Activated effector memory CD4-positive, alpha-beta T cell treated with Interleukin-2 at 50 U/mL for 16 hours (primary cell): ENCODE data around the gene JTB.
"Not testable (repeated sequence)": the region's sequence is repeated elsewhere in the genome, so short reads cannot be mapped to it uniquely, and the experiment has no call there.

ENCODE experiments used
- DNase-seq: peaks from one replicate; pipeline ENCODE4 v3.0.0-alpha.2; 2020

JTB gene

GRCh38 chr1:153977250-153978240 lies at the start of gene JTB:
TSS of gene JTB (minus strand) at chr1:153977674. CDS start at chr1:153977252, 422 bp downstream.
- DNase-seq = peak; percentile 72

DNA sequence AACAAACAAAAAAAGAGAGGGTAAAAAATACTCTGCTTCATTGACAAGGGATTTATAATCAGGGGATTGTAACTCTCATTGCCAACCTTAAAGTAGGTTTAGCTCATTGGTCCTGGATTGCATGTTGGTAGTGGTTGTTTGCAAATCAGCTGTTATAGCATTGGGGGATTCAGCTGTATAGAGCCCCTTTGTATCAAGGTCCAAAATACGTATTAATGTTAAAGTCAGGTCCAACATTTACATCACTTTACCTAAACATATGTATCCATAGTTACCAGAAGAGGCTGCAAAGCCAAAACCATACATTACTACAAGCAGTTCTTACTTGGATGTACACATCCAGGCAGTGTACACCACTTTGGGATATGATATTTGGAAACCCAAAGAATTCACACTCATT lies 42.5 kb upstream of the JTB start:
- DNase-seq = no peak

GRCh38 chr1:154019269-154019668 lies 41.8 kb upstream of the JTB start:
- no peak for DNase-seq

DNA sequence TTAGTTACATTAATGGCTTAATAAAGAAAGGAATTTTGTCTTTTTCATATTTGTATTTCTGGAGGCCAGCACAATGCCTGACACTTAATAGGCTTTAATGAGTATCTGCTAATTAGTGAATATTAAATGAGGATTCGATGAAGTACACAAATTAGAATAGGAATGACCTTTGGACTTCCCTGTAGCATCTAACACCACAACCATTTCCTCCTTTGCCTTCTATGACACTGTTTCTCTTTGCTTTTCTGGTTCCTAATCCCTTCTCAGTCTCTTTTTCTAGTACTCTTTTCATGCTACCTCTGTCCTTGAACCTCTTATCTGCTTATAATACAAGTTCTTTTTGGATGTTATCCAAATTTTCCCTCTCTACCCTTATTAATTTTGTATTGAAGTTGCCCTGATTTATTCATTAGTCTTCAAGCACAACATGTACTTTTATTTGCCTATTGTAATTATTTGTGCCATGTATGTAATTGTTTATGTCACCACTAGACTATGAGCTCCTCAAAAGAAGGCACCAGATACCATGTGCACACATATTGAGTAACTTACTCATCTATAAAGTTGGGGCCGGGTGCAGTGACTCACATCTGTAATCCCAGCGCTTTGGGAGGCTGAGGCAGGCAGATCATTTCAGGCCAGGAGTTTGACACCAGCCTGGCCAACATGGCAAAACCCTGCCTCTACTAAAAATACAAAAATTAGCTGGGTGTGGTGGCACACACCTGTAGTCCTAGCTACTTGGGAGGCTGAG lies 36.9 kb upstream of the JTB start:
- DNase-seq = no peak

DNA sequence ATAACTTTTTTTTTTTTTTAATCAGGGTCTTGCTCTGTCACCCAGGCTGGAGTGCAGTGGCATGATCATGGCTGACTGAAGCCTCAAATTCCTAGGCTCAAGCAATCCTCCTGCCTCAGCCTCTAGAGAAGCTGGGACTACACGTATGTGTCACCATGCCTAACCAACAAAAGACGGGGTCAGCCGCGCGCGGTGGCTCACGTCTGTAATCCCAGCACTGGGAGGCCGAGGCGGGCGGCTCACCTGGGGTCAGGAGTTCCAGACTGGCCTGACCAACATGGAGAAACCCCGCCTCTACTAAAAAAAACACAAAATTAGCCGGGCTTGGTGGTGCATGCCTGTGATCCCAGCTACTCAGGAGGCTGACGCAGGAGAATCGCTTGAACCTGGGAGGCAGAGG lies 35.1 kb upstream of the JTB start:
- not testable (repeated sequence) for DNase-seq

- no peak for DNase-seq
These were observed 34.7 kb upstream of the JTB start for GRCh38 chr1:154012129-154012528.

- no peak for DNase-seq
These were observed 28.7 kb upstream of the JTB start for GRCh38 chr1:154006136-154006535.

- DNase-seq = no peak
These were observed 22.9 kb upstream of the JTB start for GRCh38 chr1:154000420-154000819.

DNA sequence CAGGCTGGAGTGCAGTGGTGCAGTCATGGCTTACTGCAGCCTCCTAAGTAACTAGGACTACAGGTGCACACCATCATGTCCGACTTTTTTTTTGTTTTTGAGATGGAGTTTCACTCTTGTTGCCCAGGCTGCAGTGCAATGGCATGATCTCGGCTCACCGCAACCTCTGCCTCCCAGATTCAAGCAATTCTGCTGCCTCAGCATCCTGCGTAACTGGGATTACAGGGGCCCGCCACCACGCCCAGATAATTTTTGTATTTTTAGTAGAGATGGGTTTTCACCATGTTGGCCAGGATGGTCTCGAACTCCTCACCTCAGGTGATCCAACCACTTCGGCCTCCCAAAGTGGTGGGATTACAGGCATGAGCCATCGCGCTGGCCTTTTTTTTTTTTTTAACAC lies 19.4 kb upstream of the JTB start:
- not testable (repeated sequence) for DNase-seq

- DNase-seq = no peak
These were observed 18.2 kb upstream of the JTB start for GRCh38 chr1:153995640-153996039.

DNA sequence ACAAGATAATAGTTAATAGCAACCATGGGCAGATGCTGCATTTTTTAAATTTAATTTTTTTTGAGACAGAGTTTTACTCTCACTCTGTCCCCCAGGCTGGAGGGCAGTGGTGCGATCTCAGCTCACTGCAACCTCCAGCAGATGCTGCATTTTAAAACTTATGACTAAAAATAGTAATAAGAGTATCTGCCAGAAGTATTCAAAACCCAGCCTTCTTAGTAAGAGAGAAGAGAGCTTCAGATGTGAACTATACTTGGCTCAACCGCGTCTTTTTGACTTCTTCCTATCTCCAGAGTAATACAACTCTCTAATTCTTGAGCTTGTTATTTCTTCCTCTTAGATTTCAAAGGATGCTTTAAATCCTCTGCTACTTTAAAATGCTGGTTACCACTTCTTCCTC lies 17.7 kb upstream of the JTB start:
- DNase-seq = no peak

DNA sequence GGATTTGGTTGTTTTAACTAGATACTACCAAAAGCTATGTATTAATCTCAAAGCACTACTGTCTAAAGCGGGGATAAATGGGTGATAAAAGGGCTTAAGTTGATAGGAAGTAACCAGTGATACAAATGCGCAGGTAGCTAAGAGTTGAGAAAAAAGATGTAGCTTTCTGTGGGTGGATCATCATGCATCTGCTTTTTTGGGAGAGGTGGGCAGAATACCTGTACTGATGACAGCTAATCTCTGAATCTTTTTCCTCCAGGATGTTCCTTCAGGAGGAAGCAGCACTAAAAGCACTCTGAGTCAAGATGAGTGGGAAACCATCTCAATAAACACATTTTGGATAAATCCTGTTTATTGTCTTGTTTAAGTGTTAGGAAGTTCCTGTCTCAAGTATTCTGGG lies 14.3 kb upstream of the JTB start:
- DNase-seq = no peak

GRCh38 chr1:153991151-153991630 lies 13.7 kb upstream of the JTB start:
- DNase-seq = no peak

DNA sequence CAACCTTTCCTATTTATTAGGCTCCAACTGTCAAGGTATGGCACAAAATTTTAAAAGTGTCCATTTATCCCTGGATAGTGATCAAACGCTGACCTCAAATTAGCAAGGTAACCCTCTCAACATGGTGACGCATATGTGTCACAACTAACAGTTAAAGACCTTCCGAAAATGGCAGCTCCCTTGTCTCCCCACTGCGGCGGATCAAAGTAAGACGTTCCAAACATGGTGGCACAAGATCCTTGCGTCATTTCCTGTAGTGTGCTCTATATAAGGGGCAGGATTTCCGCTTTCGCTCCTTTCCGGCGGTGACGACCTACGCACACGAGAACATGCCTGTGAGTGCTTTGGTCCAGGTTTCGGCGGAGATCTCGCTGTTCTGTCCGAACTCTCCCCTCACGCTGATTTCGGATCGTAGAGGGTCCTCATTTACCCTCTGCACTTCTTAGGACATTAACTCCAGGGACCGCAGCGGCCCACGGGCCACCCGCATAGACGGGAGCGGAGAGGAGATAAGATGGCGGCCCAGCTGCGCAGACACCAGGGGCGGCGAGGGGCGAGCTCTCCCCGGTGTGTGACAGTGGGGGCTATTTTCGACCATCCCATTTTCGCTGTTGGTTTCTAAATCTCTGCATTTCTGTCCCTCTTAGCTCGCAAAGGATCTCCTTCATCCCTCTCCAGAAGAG lies 13.1 kb upstream of the JTB start, which contains the start of gene RPS27:
RPS27 (plus strand) TSS at position 295 of the 683 bp plus-strand sequence; CDS start at position 330, 35 bp downstream.
- DNase-seq = peak; percentile 81

GRCh38 chr1:153987621-153988020 lies 10.1 kb upstream of the JTB start:
- DNase-seq = no peak

DNA sequence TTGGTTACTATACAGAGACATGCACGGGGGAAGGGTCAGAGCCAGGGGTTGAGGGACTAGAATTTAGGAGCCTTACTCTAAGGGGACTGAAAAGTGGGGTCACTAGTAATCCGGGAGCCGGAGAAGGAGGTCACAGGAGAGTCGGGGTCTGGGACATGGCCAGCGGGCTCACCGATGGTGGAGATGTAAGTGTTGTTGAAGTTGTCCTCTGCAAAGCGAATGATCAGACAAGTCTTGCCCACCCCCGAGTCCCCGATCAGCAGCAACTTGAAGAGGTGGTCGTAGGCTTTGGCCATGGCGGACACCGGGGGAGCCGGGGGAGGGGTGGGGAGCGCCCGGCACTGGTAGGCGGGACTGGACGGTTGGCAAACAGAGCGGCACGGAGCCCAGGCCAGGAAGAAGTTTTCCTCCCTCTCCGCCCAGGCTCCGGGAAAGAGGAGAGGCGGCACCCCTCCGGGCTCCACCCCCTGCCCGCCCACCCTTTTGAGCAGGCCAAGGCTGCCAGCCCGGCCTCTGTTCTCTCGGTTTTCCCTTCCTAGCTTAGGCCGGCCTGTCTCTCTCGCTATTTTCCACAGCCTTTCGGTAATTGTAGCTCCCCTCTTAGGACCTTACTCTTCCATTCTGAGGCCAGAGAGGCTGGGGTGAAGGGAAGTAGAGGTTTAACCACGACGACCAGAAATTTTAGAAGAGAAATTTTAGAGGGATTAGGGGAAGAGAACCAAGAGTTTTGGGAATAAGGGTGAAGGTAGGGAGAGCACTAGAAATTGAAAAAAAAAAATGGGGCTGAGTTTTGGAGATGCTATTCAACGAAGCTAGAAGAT lies 8.7 kb upstream of the JTB start, which contains the start of gene RAB13:
RAB13 (minus strand) TSS at position 399 of the 821 bp plus-strand sequence; CDS start at position 296, 103 bp downstream.
- no peak for DNase-seq

DNA sequence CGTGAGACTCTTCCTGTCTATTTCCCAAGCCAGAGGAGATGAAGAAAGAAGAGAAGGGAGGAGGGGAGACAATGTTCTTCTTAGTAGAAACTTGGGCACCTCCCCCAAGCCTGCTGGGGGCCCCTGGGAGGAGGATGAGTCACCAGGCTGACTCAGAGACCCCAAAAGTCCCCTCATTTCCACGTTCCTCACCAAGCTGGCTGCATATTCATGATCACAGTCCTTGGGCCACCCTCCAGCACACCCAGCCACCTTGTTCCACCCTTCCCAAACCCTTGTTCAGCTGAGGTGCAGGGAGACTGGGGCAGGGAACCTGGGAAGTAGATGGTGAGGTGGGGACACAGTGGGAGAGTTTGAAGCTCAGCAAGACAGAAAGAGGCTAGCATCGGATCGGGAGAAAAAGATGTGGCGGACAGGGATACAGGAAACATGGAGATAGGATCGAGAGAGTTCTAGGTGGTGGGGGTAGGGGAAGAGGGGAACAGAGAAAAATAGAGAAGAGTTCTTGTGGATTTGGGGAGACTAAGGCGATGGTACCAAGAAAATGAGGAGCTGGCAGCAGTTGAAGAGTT lies 8.0 kb upstream of the JTB start:
- DNase-seq = no peak

DNA sequence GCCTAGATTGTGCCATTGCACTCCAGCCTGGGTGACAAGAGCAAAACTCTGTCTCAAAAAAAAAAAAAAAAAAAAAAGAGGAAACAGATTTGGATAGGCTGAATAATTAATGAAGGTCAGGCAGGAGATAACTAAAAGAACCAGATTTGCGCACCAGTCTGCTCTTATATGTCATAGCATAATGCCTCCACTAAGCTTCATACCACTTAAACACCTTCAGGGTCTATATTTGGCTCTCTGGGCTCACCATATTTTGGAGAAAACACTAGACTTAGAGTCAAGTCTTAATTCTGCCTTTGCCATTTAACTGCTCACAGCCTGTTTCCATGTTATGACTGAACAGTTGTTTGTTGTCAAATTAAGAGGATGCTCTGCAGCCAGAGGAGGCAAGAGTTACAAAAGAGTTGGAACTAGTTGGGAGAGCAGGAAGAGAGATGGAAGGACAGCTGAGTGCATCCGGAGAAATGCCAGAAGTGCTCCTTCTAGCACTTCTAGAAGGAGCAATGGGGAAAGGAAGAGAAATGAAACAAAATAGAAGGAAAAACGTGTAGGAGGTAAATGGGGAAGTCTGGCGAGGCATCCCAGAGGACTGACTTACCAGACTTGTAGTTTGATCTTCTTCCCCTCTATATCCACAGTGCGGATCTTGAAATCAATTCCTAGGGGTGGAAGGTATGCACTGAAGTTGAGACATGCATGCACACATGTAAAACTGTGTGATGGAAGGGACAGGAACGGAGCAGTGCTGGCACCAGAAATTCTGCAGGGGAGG lies 6.8 kb upstream of the JTB start:
- no peak for DNase-seq

DNA sequence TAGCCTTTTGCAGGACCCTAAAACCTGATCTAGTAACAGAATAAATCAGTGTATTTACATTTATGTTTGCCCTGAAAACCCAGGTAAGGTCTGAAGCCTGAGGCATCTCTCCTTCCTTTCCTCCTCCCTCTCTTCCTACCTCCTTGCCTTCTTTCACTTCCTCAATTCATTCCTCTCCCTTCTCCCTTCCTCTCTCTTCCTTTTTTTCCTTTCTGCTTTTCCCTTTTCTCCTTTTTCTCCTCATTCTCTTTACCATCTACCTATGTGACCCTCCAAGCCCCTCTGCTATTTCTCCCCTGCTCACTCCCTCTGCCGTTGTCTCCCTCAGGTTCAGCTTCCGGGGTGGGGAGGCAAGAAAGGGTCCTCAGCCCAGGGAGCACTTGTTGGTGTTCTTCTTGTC lies 4.3 kb upstream of the JTB start:
- not testable (repeated sequence) for DNase-seq

- DNase-seq = not testable (repeated sequence)
These were observed 1.6 kb upstream of the JTB start for GRCh38 chr1:153979091-153979490.
